GM23338 (cell line): Measurements from ENCODE around the gene KRT81.

Experiments used
- CREB1 ChIP-seq: fragments of 250-450 bp; sonication (Bioruptor Pico); IDR thresholded peaks from 2 replicates; pipeline ENCODE4 v1.5.0; 2020; ENCODE audit warnings: low read depth, mild to moderate bottlenecking, moderate library complexity
- EZH2 ChIP-seq: fragments of 200-600 bp; sonication (generic); IDR thresholded peaks from one replicate; pipeline ENCODE4 v1.8.0; 2017; ENCODE audit warnings: antibody characterized with exemption, mild to moderate bottlenecking, low read depth; ENCODE audit not compliant: unreplicated experiment
- POLR2AphosphoS5 ChIP-seq: IDR thresholded peaks from 2 replicates; pipeline ENCODE4 v1.6.1; 2016; ENCODE audit warnings: antibody characterized with exemption, low read depth
- TF ChIP-seq, protein P1 (sequence below), 2 experiments: fragments of 200-600 bp in 1 of 2; sonication (generic) in 1 of 2; conservative IDR thresholded peaks; 2 replicates each; pipeline versions ENCODE4 v1.5.1 to v1.6.1; 2016 to 2017; ENCODE audit warnings: antibody characterized with exemption in 2 of 2, low read depth in 2 of 2, mild to moderate bottlenecking in 2 of 2, moderate library complexity in 1 of 2

- TF ChIP-seq POLR2AphosphoS5 (no peak), EZH2 (no peak), CREB1 (CRISPR knock-in tag) (no peak)
- TF ChIP-seq, protein P1, sequence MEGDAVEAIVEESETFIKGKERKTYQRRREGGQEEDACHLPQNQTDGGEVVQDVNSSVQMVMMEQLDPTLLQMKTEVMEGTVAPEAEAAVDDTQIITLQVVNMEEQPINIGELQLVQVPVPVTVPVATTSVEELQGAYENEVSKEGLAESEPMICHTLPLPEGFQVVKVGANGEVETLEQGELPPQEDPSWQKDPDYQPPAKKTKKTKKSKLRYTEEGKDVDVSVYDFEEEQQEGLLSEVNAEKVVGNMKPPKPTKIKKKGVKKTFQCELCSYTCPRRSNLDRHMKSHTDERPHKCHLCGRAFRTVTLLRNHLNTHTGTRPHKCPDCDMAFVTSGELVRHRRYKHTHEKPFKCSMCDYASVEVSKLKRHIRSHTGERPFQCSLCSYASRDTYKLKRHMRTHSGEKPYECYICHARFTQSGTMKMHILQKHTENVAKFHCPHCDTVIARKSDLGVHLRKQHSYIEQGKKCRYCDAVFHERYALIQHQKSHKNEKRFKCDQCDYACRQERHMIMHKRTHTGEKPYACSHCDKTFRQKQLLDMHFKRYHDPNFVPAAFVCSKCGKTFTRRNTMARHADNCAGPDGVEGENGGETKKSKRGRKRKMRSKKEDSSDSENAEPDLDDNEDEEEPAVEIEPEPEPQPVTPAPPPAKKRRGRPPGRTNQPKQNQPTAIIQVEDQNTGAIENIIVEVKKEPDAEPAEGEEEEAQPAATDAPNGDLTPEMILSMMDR (conservative IDR thresholded peaks at IDR 0.05; ENCODE audit: low read depth in 2 of 2), result no peak
Measured at GRCh38 chr12:52252728-52253343, 38.5 kb downstream of the KRT81 start.
